Measurements from ENCODE around the gene ARHGAP24.

The ARHGAP24 gene

GRCh38 chr4:85474818-85475630 is at the start of gene ARHGAP24:
ARHGAP24 (plus strand) TSS chr4:85475150.
- H3K9me3 ChIP-seq: no peaks in the 10 kb centered on the region
- no peak for TF ChIP-seq CTCF (IDR thresholded peaks at IDR 0.05)
- H3K36me3 ChIP-seq: no peaks in the 10 kb centered on the region
- H3K4me1 ChIP-seq (ENCODE audit: control insufficient read depth in 1 of 2, insufficient read depth in 1 of 2, low read depth in 1 of 2, low read length in 1 of 2): peaks cover 29 to 31% of the 10 kb centered on the region in 2 experiments
- H3K27ac ChIP-seq: peak within 1 kb of the TSS; percentile 90
- no peaks in the 10 kb centered on the region for H3K27me3 ChIP-seq
- peak within 1 kb of the TSS; percentile 78 to 82 for H3K4me3 ChIP-seq (ENCODE audit: low read depth in 1 of 2, low read length in 1 of 2)

GRCh38 chr4:85426366-85426765 is 48.6 kb upstream of the ARHGAP24 start:
- H3K36me3 ChIP-seq: no peaks in the 10 kb centered on the region
- TF ChIP-seq CTCF (IDR thresholded peaks at IDR 0.05): no peak
- no peaks in the 10 kb centered on the region for H3K4me1 ChIP-seq (ENCODE audit: control insufficient read depth in 1 of 2, insufficient read depth in 1 of 2, low read depth in 1 of 2, low read length in 1 of 2)
- no peak overlapping the region for H3K27ac ChIP-seq
- no peaks in the 10 kb centered on the region for H3K9me3 ChIP-seq
- no peak overlapping the region for H3K4me3 ChIP-seq (ENCODE audit: low read depth in 1 of 2, low read length in 1 of 2)
- H3K27me3 ChIP-seq: peaks cover 13% of the 10 kb centered on the region

- H3K36me3 ChIP-seq: no peaks in the 10 kb centered on the region
- H3K4me3 ChIP-seq (ENCODE audit: low read depth in 1 of 2, low read length in 1 of 2): no peak overlapping the region
- H3K27me3 ChIP-seq: peaks cover 20% of the 10 kb centered on the region
- H3K27ac ChIP-seq: no peak overlapping the region
- H3K9me3 ChIP-seq: no peaks in the 10 kb centered on the region
- TF ChIP-seq CTCF (IDR thresholded peaks at IDR 0.05): no peak
- H3K4me1 ChIP-seq (ENCODE audit: control insufficient read depth in 1 of 2, insufficient read depth in 1 of 2, low read depth in 1 of 2, low read length in 1 of 2): no peaks in the 10 kb centered on the region
These were observed 47.8 kb upstream of the ARHGAP24 start for GRCh38 chr4:85427123-85427522.

- Histone ChIP-seq H3K27me3 (peaks cover 39% of the 10 kb centered on the region), H3K4me3 (ENCODE audit: low read depth in 1 of 2, low read length in 1 of 2) (no peak overlapping the region), H3K36me3 (no peaks in the 10 kb centered on the region), H3K9me3 (no peaks in the 10 kb centered on the region), H3K27ac (no peak overlapping the region), H3K4me1 (ENCODE audit: control insufficient read depth in 1 of 2, insufficient read depth in 1 of 2, low read depth in 1 of 2, low read length in 1 of 2) (no peaks in the 10 kb centered on the region)
- no peak for TF ChIP-seq CTCF (IDR thresholded peaks at IDR 0.05)
These were observed 44.7 kb upstream of the ARHGAP24 start for GRCh38 chr4:85430226-85430625.

- no peaks in the 10 kb centered on the region for H3K36me3 ChIP-seq
- no peak overlapping the region for H3K4me3 ChIP-seq (ENCODE audit: low read depth in 1 of 2, low read length in 1 of 2)
- peaks cover 39% of the 10 kb centered on the region for H3K27me3 ChIP-seq
- no peak for TF ChIP-seq CTCF (IDR thresholded peaks at IDR 0.05)
- H3K4me1 ChIP-seq (ENCODE audit: control insufficient read depth in 1 of 2, insufficient read depth in 1 of 2, low read depth in 1 of 2, low read length in 1 of 2): no peaks in the 10 kb centered on the region
- H3K27ac ChIP-seq: no peak overlapping the region
- H3K9me3 ChIP-seq: no peaks in the 10 kb centered on the region
These were observed 44.3 kb upstream of the ARHGAP24 start for GRCh38 chr4:85430697-85431096.

Measured in neutrophil (primary cell).